Measurements from ENCODE around the gene NAALADL1. TPM values are rescaled to one million over a fixed set of nuclear protein-coding genes. Genes with fewer than 3 reads are reported as not detected.

NAALADL1 gene
- total and polyA plus RNA-seq, 9 of the 15 experiments (the other 6 are each of a cell fraction or from before 2014, with no cell fraction given), result 0.06 to 0.72 (median 0.22) TPM; not detected in 4

DNA sequence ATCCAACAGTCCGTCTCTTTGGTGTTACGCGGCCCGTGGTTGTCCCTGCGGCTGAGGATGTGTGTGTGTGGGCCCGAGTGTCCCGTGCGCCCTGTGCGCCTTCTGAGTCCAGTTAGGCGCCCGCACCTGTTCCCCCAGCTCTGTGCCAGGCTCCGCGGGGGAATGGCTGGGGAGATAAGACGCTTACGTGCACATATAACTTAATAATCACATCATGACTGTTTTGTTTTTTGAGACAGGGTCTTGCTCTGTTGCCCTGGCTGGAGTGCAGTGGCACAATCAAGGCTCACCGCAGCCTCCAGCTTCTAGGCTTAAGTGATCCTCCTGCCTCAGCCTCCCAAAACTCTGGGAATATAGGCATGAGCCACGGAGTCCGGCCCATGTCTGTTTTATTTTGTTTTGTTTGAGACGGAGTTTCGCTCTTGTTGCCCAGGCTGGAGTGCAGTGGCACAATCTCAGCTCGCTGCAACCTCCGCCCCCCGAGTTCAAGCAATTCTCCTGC, 43.6 kb downstream of the NAALADL1 start (continued):
- peak; percentile 52; the same call in 1 of the 2 replicates for TF ChIP-seq FOXP4 (CRISPR knock-in tag; IDR thresholded peaks at IDR 0.05; ENCODE audit: borderline replicate concordance)
- 0 out of 2 replicates have a peak, but pooled peaks have one; percentile 12 for TF ChIP-seq ZC3H4 (CRISPR knock-in tag; IDR thresholded peaks at IDR 0.05; ENCODE audit: borderline replicate concordance)
- TF ChIP-seq, protein P1, sequence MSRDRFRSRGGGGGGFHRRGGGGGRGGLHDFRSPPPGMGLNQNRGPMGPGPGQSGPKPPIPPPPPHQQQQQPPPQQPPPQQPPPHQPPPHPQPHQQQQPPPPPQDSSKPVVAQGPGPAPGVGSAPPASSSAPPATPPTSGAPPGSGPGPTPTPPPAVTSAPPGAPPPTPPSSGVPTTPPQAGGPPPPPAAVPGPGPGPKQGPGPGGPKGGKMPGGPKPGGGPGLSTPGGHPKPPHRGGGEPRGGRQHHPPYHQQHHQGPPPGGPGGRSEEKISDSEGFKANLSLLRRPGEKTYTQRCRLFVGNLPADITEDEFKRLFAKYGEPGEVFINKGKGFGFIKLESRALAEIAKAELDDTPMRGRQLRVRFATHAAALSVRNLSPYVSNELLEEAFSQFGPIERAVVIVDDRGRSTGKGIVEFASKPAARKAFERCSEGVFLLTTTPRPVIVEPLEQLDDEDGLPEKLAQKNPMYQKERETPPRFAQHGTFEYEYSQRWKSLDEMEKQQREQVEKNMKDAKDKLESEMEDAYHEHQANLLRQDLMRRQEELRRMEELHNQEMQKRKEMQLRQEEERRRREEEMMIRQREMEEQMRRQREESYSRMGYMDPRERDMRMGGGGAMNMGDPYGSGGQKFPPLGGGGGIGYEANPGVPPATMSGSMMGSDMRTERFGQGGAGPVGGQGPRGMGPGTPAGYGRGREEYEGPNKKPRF (IDR thresholded peaks at IDR 0.05; ENCODE audit: low read depth, low read length), result no peak
- TF ChIP-seq CBX5 (IDR thresholded peaks at IDR 0.05; ENCODE audit: borderline replicate concordance, low read depth), result no peak
- TF ChIP-seq SAP30 (IDR thresholded peaks at IDR 0.05; ENCODE audit: borderline replicate concordance, insufficient read depth, low read depth, low read length, poor library complexity, severe bottlenecking), result no peak
- 0 out of 2 replicates have a peak, but pooled peaks have one; percentile 10 for TF ChIP-seq AFF4 (CRISPR knock-in tag; IDR thresholded peaks at IDR 0.05)
- no peak for TF ChIP-seq MAFF (IDR thresholded peaks at IDR 0.05; ENCODE audit: low read length)
- TF ChIP-seq, protein P2, sequence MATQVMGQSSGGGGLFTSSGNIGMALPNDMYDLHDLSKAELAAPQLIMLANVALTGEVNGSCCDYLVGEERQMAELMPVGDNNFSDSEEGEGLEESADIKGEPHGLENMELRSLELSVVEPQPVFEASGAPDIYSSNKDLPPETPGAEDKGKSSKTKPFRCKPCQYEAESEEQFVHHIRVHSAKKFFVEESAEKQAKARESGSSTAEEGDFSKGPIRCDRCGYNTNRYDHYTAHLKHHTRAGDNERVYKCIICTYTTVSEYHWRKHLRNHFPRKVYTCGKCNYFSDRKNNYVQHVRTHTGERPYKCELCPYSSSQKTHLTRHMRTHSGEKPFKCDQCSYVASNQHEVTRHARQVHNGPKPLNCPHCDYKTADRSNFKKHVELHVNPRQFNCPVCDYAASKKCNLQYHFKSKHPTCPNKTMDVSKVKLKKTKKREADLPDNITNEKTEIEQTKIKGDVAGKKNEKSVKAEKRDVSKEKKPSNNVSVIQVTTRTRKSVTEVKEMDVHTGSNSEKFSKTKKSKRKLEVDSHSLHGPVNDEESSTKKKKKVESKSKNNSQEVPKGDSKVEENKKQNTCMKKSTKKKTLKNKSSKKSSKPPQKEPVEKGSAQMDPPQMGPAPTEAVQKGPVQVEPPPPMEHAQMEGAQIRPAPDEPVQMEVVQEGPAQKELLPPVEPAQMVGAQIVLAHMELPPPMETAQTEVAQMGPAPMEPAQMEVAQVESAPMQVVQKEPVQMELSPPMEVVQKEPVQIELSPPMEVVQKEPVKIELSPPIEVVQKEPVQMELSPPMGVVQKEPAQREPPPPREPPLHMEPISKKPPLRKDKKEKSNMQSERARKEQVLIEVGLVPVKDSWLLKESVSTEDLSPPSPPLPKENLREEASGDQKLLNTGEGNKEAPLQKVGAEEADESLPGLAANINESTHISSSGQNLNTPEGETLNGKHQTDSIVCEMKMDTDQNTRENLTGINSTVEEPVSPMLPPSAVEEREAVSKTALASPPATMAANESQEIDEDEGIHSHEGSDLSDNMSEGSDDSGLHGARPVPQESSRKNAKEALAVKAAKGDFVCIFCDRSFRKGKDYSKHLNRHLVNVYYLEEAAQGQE (IDR thresholded peaks at IDR 0.05; ENCODE audit: borderline replicate concordance), result no peak
- TF ChIP-seq, protein P2 (CRISPR knock-in tag; IDR thresholded peaks at IDR 0.05; ENCODE audit: low read depth), result no peak

Data from K562 (cell line).